GM12878 (cell line): ENCODE results near the gene STAMBP. TPM values are rescaled to one million over a fixed set of nuclear protein-coding genes. Genes with fewer than 3 reads are reported as not detected.

Experiments used
- ATAC-seq: fragments of 200-7000 bp; cut with Tn5 transposase; 3 replicates; pipeline ENCODE4 v1.9.1; 2020; ENCODE audit warnings: mild to moderate bottlenecking, moderate library complexity
- BruUV-seq: library from RNA; stranded (reverse); fragments of 400-500 nt; replicated peaks from 2 replicates; lab custom pipeline; 2021; lab: Mats Ljungman, UMichigan
- CTCF ChIA-PET: fragments of 300-600 bp; sonication (Branson Sonifier 250); formaldehyde crosslinking; extraction: SDS; loops from one replicate; lab custom pipeline; 2021; ENCODE audit warnings: inconsistent platforms; lab: Yijun Ruan, JAX
- POLR2A ChIA-PET: fragments of 350-600 bp; formaldehyde crosslinking; extraction: SDS; loops from one replicate; lab custom pipeline; 2021; ENCODE audit warnings: inconsistent platforms; lab: Charles Lee
- RAD21 ChIA-PET: fragments of 300-600 bp; sonication (Branson Sonifier 250); formaldehyde crosslinking; loops from one replicate; lab custom pipeline; 2023; ENCODE audit warnings: antibody characterized with exemption; ENCODE audit not compliant: unreplicated experiment; lab: Charles Lee
- SMC1A ChIA-PET: fragments of 300-600 bp; sonication (Branson Sonifier 250); formaldehyde crosslinking; loops from one replicate; lab custom pipeline; 2023; ENCODE audit not compliant: unreplicated experiment, uncharacterized antibody; lab: Charles Lee
- DNase-seq: peaks from one replicate; pipeline ENCODE4 v3.0.0-alpha.2; 2011; ENCODE audit warnings: low read depth, low spot score
- FAIRE-seq: peaks from 3 replicates; lab custom pipeline; 2011; peaks lifted over from hg19 to GRCh38; lab: Jason Lieb, UNC
- H2AFZ ChIP-seq: 2 replicates; pipeline ENCODE4 v1.6.0; 2011; ENCODE audit warnings: low read depth, low read length, control low read depth; ENCODE audit not compliant: control insufficient read depth
- H3K27ac ChIP-seq: 2 replicates; pipeline ENCODE4 v1.5.1; 2011; ENCODE audit warnings: control low read depth; ENCODE audit not compliant: control insufficient read depth, insufficient read depth
- H3K27me3 ChIP-seq, 2 experiments: replicated peaks in 1 of 2; 2 replicates each; pipeline versions ENCODE4 v1.6.0 to v1.6.1; 2011; ENCODE audit warnings: low read length in 1 of 2; ENCODE audit not compliant: control insufficient read depth in 2 of 2, insufficient read depth in 2 of 2
- H3K36me3 ChIP-seq, 2 experiments: 2 replicates each; pipeline ENCODE4 v1.5.1; 2011; ENCODE audit warnings: low read length in 1 of 2; ENCODE audit not compliant: control insufficient read depth in 2 of 2, insufficient read depth in 2 of 2
- H3K4me1 ChIP-seq: 2 replicates; pipeline ENCODE4 v1.6.1; 2011; ENCODE audit warnings: mild to moderate bottlenecking, low read length, moderate library complexity, mixed read lengths; ENCODE audit not compliant: control insufficient read depth, insufficient read depth
- H3K4me2 ChIP-seq: 2 replicates; pipeline ENCODE4 v1.6.0; 2011; ENCODE audit warnings: control low read depth; ENCODE audit not compliant: control insufficient read depth, insufficient read depth
- H3K4me3 ChIP-seq: fragments of 200-600 bp; sonication (generic); 2 replicates; pipeline ENCODE4 v1.5.1; 2016
- H3K79me2 ChIP-seq: 2 replicates; pipeline ENCODE4 v1.6.0; 2011; ENCODE audit warnings: low read length; ENCODE audit not compliant: control insufficient read depth, insufficient read depth
- H3K9ac ChIP-seq: 2 replicates; pipeline ENCODE4 v1.8.0; 2011; ENCODE audit warnings: low read length, control low read depth, mixed read lengths; ENCODE audit not compliant: control insufficient read depth, insufficient read depth
- H3K9me3 ChIP-seq: replicated peaks from 3 replicates; pipeline ENCODE4 v1.5.1; 2011; ENCODE audit warnings: mild to moderate bottlenecking, low read length; ENCODE audit not compliant: control insufficient read depth, insufficient read depth
- H4K20me1 ChIP-seq: 2 replicates; pipeline ENCODE4 v1.6.0; 2011; ENCODE audit not compliant: control insufficient read depth, insufficient read depth
- BRCA1 ChIP-seq: IDR thresholded peaks from 2 replicates; pipeline ENCODE4 v1.6.1; 2011; ENCODE audit warnings: low read depth, low read length, improper control_type of control experiment
- CREB1 ChIP-seq: IDR thresholded peaks from 2 replicates; pipeline ENCODE4 v1.6.1; 2012; ENCODE audit warnings: low read depth, mild to moderate bottlenecking, inconsistent platforms
- FOXK2 ChIP-seq: fragments of 450-650 bp; IDR thresholded peaks from 2 replicates; pipeline ENCODE4 v1.6.1; 2017; ENCODE audit warnings: mild to moderate bottlenecking, moderate library complexity
- HDAC2 ChIP-seq: fragments of 200-600 bp; sonication (generic); IDR thresholded peaks from 2 replicates; pipeline ENCODE4 v1.6.1; 2017
- HDAC6 ChIP-seq: fragments of 200-600 bp; sonication (generic); IDR thresholded peaks from one replicate; pipeline ENCODE4 v1.8.0; 2017; ENCODE audit warnings: antibody characterized with exemption; ENCODE audit not compliant: unreplicated experiment
- MEF2B ChIP-seq: fragments of 450-650 bp; IDR thresholded peaks from 2 replicates; pipeline ENCODE4 v1.6.1; 2018; ENCODE audit warnings: mild to moderate bottlenecking, moderate library complexity; ENCODE audit not compliant: partially characterized antibody, poor library complexity, severe bottlenecking
- MTA2 ChIP-seq: fragments of 450-650 bp; IDR thresholded peaks from 2 replicates; pipeline ENCODE4 v1.6.1; 2016; ENCODE audit warnings: low read depth, mild to moderate bottlenecking, moderate library complexity
- PAX5 ChIP-seq: IDR thresholded peaks from 2 replicates; pipeline ENCODE4 v1.6.1; 2011; ENCODE audit warnings: low read depth, low read length, borderline replicate concordance
- RELA ChIP-seq: fragments of 450-650 bp; IDR thresholded peaks from 2 replicates; pipeline ENCODE4 v1.8.0; 2014; ENCODE audit warnings: borderline replicate concordance; ENCODE audit not compliant: partially characterized antibody
- SUPT20H ChIP-seq: IDR thresholded peaks from 2 replicates; pipeline ENCODE4 v1.6.1; 2011; ENCODE audit warnings: low read depth, mild to moderate bottlenecking, low read length, moderate library complexity, borderline replicate concordance; ENCODE audit not compliant: control insufficient read depth
- ZNF622 ChIP-seq: fragments of 450-650 bp; IDR thresholded peaks from 2 replicates; pipeline ENCODE4 v1.6.1; 2017; ENCODE audit warnings: mild to moderate bottlenecking, inconsistent platforms
- WGBS: methylation state at CpG from one replicate; pipeline ENCODE4 v1.1.6; 2016; ENCODE audit warnings: low lambda C conversion rate; ENCODE audit not compliant: insufficient replicate concordance, insufficient coverage; ENCODE audit errors: missing lambda C conversion rate; 5-methylcytosine and 5-hydroxymethylcytosine counted together
- in situ Hi-C: fragments of 300-500 bp; cut with MboI; formaldehyde crosslinking; loops from 9 replicates; pipeline ENCODE4 v1.14.3; 2018; ENCODE audit warnings: mixed read lengths
- intact Hi-C: fragments of 100-400 bp; cut with micrococcal nuclease; formaldehyde crosslinking; loops from one replicate; pipeline ENCODE4 v1.14.2; 2022; ENCODE audit not compliant: unreplicated experiment
- polyA plus RNA-seq, 11 experiments: library from polyadenylated mRNA; depleted of rRNA in 4 of 11; unstranded in 6 of 11; stranded (reverse) in 5 of 11; fragments of >200 nt; fragmentation: Nextera tagmentation in 4 of 11; fragmentation: Illumina TruSeq in 1 of 11; extraction: Ambion mirVana in 4 of 11; extraction: Trizol in 1 of 11; gene quantifications; 1 replicate in 1 of 11; 2 replicates in 10 of 11; pipeline versions ENCODE4 v1.2.1 to v1.2.3, GENCODE V29; 2011 to 2016; ENCODE audit warnings: inconsistent platforms in 2 of 11, missing spikeins in 2 of 11, low read depth in 1 of 11
- total RNA-seq, 4 experiments: library from RNA; depleted of rRNA in 3 of 4; stranded (reverse); fragments of >200 nt in 3 of 4; fragmentation: Illumina TruSeq in 1 of 4; extraction: Trizol in 1 of 4; gene quantifications; 2 replicates each; pipeline versions ENCODE4 v1.2.1 to v1.2.3, GENCODE V29; 2013 to 2021

Gene STAMBP
- total and polyA plus RNA-seq, 10 of the 15 experiments (the other 5 are each of a cell fraction or from before 2014, with no cell fraction given): 38.9 to 84.1 (median 69.7) TPM

GRCh38 chr2:73916666-73917065 lies 87.9 kb downstream of the STAMBP start:
- BruUV-seq: no TSS peak
- CTCF ChIA-PET: interaction anchor here (0.9 to 1.9 kb wide), 3 partner anchors 9 to 79 kb away, joined by 3 to 8 read pairs (median 5); no protein-coding TSS in a partner anchor

DNA sequence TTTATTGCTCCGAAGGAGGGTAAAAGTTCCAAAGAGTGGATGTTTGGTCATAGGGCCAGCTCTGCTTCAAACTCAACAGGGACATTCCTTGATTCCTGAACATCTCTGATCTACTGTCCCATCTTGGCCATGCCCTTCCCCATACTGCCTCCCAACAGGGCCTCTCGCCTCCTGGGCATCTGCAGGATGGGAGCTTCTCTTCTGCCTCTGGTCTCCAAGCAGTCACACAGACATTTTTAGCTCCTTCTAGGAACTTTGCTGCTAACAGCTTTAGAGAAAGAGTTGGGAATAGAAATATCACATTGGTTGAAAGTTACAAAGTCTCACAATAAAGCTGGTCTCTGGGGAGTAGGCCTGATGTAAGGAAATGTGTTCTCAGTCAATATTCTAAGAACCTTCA lies 88.5 kb downstream of the STAMBP start:
- Histone ChIP-seq H3K9me3 (no peaks in the 10 kb centered on the region), H3K79me2 (no peaks in the 10 kb centered on the region), H3K27me3 (no peaks in the 10 kb centered on the region), H3K36me3 (no peaks in the 10 kb centered on the region), H3K27ac (no peak overlapping the region), H3K9ac (no peak overlapping the region), H4K20me1 (no peaks in the 10 kb centered on the region), H3K4me1 (peaks cover 7% of the 10 kb centered on the region), H3K4me2 (no peak overlapping the region), H2AFZ (no peak overlapping the region; the same call in 1 of the 2 replicates), H3K4me3 (no peak overlapping the region)
- ATAC-seq (no peak), DNase-seq (no peak), FAIRE-seq (no peak)
- WGBS: 49% methylated on average over 2 of the region's 2 CpGs
- no TSS peak for BruUV-seq
- intact Hi-C loops (no loop called here), in situ Hi-C loops (no loop called here)
- POLR2A ChIA-PET: no interaction called here
- RAD21 ChIA-PET: interaction anchor here (0.7 kb wide), 1 partner anchor 70 kb away, joined by 3 read pairs; no protein-coding TSS in a partner anchor
- SMC1A ChIA-PET: interaction anchor here (1.3 to 1.4 kb wide), 2 partner anchors 44 to 209 kb away, joined by 3 read pairs; no protein-coding TSS in a partner anchor
- TF ChIP-seq MEF2B: peak; percentile 53
- TF ChIP-seq RELA: no peak
- CTCF ChIA-PET: interaction anchor here (0.9 to 2.0 kb wide), 4 partner anchors 9 to 93 kb away, joined by 3 to 8 read pairs (median 5); no protein-coding TSS in a partner anchor

More at GRCh38 chr2:73916666-73917065, 87.9 kb downstream of the STAMBP start:
- no peak overlapping the region for H3K4me2 ChIP-seq
- H4K20me1 ChIP-seq: no peaks in the 10 kb centered on the region
- DNase-seq (no peak), FAIRE-seq (no peak), ATAC-seq (no peak)
- H2AFZ ChIP-seq: no peak overlapping the region
- in situ Hi-C loops: no loop called here
- no peaks in the 10 kb centered on the region for H3K79me2 ChIP-seq
- no peak overlapping the region for H3K27ac ChIP-seq
- 27% methylated on average over 2 of the region's 2 CpGs for WGBS
- peaks cover 7% of the 10 kb centered on the region for H3K4me1 ChIP-seq
- ChIA-PET SMC1A (interaction anchor here (0.6 to 1.4 kb wide), 2 partner anchors 9 to 43 kb away, joined by 3 read pairs; no protein-coding TSS in a partner anchor), POLR2A (interaction anchor here (0.7 kb wide), 1 partner anchor 89 kb away, joined by 3 read pairs; no protein-coding TSS in a partner anchor), RAD21 (no interaction called here)
- no peak overlapping the region for H3K4me3 ChIP-seq
- TF ChIP-seq PAX5: no peak
- TF ChIP-seq HDAC6: no peak
- TF ChIP-seq HDAC2: no peak
- TF ChIP-seq BRCA1: no peak
- no peak for TF ChIP-seq CREB1
- no peak for TF ChIP-seq MTA2
- TF ChIP-seq ZNF622: no peak
- no peak for TF ChIP-seq FOXK2
- TF ChIP-seq SUPT20H: no peak
- H3K9ac ChIP-seq: no peak overlapping the region
- H3K27me3 ChIP-seq: no peaks in the 10 kb centered on the region
- H3K9me3 ChIP-seq: no peaks in the 10 kb centered on the region
- no peaks in the 10 kb centered on the region for H3K36me3 ChIP-seq
- intact Hi-C loops: no loop called here
